HG02870 (cell line): ENCODE results near the gene AQP4.

ENCODE experiments used
- ATAC-seq: cut with Tn5 transposase; IDR thresholded peaks from one replicate; pipeline ENCODE4 v1.9.1; 2021; ENCODE audit warnings: mild to moderate bottlenecking, moderate library complexity; ENCODE audit not compliant: unreplicated experiment

Gene AQP4

DNA sequence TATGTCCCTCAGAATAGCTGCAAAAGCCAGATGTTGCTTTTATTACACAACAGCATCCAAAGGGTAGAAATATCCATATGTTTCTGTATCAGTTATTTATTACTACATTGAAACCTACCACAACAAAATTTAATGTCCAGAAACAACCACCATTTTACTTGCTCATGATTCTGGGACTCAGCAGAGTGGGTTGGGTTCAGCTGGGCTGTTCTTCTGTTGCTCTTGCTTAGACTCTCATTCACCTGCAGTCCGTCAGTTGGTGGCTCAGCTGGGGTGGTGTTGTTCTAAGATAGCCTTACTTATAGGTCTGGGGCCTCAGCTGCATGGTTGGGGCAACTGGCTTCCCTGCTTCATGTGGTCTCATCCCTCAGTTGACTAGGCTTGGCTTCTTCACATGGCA, 21.7 kb downstream of the AQP4 start:
- ATAC-seq = no peak

DNA sequence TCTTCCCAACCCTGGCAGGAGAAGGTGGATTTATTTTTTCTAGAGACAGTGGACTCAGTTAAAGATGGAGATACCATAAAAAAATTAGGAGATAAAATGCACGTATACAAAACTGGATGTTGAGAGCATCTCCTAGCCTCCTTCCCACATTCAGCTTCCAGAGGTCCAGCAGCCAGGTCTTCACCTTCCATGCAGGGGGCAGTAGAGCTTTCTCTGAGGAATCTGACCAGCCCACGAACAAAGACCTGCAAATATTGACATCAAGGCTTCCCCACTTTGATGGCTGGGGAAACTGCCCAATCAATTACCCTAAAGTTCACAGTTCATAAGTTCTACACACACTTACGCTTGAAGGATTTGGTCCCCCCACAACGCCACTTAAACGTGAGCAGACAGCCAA, 24.5 kb downstream of the AQP4 start:
- ATAC-seq = no peak

DNA sequence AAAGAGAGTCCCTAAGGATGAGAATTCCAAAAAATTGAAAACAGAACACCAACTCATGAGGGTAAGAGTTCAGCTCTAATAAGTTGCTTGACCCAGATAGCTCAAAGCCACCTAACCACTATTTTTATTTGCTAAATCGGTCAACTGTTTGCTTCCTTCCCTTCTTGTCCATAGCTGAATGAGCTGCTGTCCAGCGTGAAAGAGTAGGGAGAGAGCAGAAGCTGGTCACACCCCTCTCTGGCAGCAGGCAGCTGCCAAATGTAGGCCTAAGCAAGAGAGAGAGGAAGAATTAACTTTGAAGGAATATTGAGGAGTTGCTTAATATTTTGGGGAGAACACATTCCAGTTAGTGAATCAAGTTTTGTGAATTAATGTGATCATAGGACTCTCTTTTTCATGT, 25.9 kb downstream of the AQP4 start:
- ATAC-seq = no peak

DNA sequence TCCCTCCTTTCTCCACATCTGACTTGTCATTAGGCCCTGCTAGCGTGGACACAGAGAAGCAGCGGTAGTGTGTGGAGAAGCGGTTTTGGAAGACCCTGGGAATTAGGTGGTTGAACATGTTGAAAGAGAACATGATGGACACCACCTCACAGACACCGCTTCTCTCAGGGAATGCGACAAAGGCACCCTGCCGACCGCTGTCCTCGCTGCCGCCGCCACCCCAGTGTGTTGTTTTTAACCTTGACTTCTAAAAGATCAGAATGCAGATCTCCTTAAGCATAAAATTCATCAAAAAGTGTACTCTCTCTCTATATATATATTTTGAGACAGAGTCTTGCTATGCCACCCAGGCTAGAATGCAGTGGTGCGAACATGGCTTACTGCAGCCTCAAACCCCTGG, 33.2 kb downstream of the AQP4 start:
- ATAC-seq = no peak

DNA sequence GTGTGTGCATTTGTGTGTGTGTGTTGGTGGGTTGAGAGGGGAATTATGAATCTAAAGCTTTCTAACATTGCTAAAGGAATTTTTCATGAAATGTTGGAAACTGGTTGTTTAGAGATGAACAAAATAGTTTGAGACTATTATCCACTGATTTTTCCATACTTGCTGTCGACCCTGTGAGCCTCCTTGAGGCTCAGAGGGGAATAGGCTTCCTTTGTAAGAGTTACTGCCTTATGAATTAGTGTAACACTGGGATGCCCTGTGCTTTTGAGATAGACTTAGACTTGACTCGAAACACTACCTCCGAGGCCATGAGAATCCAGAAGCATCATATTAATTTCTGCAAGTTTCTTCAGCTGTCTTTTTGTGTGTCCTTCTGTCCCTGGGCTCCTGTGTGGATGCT, 37.9 kb downstream of the AQP4 start:
- no peak for ATAC-seq

DNA sequence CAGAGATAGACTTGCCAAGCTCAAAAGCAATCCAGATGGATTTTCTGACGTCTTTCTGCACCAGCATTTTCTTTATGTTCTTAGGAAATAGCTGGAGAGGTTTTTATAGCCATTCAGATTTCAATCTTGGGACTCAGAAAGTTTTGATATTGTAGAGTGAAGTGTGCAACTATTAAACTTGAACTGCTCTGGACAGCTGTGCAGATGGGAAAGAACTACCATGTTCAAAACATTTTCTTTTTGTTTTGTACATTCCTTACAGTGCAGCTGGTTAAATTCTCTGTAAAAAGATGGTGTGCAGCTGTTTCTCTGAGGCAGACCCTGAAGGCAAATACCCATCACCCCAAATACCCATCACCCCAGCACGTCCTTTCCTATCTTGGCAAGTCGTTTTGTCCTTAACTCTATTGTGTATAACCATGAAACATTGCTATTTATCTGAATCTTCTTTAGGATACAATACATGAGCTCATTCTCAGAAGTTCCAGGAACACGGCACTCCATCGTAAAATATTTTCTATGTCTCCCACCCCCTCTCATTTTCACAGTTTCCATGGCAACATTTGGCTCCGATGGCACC, 38.8 kb downstream of the AQP4 start:
- no peak for ATAC-seq

DNA sequence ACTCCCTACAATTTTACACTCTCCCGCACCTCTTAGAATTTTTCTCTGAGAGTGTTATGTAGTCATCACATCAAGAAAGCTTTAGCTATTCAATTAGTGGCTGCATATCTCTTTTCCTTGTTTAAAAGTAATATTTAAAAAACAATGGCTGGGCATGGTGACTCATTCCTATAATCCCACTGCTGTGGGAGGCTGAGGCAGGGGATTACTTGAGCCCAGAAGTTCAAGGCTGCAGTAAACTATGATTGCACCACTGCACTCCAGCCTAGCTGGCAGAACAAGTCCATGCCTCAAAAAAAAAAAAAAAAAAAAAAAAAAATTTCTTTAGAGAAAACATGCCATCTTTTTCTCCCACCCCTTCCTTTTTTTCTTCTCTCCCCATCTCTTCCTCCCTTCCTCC, 44.3 kb downstream of the AQP4 start:
- ATAC-seq = no peak

DNA sequence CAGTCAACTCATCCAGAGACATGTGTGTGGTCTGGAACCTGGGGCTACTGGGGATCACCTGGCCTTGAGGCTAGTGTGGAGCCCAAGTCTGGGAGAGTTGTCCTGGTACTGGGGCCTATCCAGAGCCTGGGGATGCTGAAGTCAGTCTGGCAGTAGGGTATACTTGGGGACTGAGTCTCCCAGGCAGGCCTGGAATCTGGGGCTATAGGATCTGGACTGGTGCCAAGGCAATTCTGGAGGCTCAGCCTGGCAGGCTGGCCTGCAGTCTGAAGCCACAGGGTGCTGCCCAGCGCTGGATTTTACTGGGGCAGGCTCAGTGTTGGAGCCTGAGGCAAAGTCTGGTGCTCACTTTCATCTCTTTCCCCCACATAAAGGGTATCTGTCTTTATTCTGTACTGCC, 46.5 kb downstream of the AQP4 start:
- ATAC-seq = no peak

DNA sequence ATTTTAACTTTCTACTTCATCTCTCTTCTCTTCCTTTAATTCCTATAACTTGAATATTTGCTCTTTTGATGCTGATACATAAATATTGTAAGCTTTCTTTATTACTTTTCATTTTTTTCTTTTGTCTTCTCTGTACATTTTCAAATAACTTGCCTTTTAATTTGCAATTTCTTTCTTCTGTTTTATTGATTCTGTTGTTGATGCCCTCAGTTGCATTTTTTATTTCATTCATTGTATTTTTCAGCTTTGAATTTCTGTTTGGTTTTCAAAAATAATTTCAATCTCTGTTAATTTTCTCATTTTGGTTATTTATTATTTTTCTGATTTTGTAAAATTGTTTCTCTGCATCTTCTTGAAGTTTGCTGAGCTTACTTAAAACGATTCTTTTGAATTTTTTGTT, 47.0 kb downstream of the AQP4 start:
- ATAC-seq = no peak

DNA sequence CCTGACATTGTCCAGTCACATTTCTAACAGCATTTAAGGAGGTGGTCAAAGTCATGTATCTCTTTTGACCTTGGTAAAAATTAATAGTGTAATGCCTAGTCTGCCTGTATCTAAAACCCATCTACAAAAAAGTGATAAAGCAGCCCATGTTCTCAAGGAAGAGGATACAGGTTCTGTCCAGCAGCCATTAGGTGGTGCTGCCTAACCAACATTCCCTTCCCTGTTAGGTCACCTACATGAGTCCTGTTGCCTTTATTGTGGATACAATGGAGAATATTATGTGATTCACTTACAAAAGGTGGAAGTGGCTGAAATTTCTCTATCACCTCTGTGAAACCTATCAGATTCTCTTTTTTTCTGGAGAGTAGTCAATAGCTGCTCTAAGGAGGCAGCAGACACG, 52.5 kb downstream of the AQP4 start:
- ATAC-seq = no peak

DNA sequence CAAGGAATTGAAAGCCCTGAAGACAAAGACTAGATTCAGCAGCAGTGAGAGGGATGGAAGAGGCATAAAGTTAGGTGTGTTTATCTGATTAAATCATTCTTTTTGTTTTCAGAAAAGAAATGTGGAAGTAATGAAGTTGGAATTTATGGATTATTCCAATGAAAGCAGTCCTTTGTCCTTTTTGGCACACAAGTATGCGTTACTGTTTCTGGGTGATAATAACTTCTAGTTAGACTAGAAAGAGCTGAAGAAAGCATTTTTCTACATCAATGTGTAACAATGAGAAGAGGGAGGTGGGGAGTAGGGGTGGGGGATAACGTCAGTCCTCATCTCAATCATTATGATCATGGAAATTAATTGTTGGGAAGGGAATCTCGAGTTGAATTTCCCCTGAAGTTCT, 53.0 kb downstream of the AQP4 start:
- no peak for ATAC-seq

DNA sequence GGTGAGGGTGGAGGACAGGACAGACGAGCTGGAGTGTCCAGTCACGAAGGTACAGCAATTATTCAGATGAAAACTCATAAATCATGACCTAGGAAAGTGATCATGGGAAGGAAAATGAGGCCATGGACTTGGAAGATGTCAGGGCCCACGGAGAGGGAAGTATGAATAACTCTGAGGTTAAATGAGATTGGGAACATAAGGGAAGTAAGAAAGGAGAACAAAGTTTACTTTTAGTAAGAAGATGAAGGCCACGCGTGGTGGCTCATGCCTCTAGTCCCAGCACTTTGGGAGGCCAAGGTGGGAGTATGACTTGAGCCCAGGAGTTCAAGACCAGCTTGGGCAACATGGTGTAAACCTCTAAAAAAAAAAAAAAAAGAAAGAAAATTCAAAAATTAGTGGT, 56.2 kb downstream of the AQP4 start:
- ATAC-seq = no peak

DNA sequence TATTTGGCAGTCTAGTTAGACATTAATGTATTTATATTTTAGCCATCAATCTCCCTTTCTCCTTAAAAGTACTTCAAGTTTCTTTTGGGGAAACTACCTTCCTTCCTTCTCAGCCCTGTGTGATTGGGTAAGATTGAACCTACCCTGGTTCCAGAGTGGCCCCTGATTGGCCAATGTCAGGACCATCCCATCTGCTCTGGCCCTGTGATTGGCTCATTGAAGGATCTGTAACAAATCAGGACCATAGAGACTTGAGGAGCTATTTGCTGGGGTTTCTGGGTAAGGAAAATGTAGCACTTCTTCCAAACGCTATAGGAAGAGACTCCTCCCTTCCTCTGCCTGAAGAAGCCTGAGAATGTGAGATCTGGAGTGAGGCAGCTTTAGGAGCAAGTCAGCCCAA, 59.3 kb downstream of the AQP4 start:
- no peak for ATAC-seq

DNA sequence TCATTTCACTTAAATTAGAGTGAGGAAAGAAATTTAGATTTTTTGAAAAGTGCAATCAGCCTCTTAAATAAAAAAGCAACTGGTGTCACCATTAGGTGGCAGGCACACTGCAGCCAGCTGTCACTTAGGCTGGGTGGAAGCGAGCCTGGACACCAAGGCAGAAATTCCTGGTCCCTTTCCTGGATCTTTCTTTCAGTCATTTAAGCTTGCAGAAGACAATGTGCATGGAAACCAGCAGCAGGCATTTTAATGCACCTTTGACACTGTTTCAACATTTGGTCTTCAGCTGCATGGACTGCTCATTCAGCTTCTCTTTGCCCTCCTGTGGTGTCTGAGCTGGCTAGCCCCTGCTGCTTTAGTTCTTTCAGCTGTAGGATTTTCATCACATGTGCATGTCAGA, 61.0 kb downstream of the AQP4 start:
- ATAC-seq = no peak

DNA sequence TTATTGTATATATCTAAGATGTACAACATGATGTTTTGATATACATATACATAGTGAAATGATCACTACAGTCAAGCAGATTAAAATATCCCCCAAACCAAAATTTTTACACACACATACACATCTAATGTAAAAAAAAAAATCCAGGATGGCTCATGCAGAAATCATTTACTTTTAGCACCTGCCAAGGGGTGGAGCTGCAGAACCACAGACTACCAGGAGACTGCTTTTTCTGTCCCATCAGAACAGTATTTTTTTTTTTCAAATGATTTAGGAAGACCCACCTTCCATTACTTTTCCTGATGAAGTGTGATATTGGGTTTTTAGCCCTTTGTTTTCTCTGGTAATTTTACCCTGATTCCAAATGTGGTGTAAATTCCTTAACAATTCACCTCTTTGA, 61.9 kb downstream of the AQP4 start:
- ATAC-seq = no peak

DNA sequence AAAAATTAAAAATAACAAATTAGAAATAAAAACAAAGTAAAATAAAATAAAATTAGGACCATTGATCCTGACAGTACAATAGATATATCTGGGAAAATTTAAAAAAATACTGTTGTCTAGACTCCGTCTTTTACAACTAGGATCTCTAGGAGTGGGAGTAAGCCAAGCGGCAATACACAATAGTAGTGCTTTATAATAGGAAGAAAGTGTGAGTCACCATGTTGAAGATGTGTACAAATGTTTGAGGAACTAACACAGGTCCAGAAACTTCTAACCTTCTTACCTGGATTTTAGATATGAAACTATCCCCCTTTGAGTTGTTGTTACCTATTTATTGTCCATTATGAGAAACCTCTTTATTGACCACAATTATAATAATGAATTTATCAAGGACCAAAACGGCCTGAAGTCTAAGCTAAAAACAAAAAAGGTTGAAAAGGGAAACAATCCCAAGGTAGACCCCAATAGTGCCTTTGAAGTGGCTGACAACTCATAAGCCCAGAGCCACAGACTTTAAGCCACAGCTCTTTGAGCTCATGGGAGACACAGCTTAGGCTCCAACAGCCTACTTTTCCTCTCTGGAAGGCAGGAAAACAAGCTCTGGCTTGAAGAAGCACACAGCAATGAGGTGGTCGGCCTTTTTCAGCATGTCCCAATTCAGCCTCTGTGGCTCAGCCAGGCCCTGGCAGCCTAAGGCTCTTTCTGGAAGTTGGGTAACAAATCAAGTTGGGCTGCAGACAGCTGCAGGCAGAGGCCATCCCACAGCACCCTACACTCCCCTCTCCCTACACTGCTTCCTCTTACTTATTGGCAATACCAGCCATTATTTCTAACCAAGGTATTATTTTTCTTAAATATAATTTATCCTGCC, 62.9 kb downstream of the AQP4 start:
- no peak for ATAC-seq
